Naive thymus-derived CD4-positive, alpha-beta T cell (primary cell): ENCODE results near the gene IRGC. TPM values are rescaled to one million over a fixed set of nuclear protein-coding genes. Genes with fewer than 3 reads are reported as not detected.
"Not testable (repeated sequence)": the region's sequence is repeated elsewhere in the genome, so short reads cannot be mapped to it uniquely, and the experiment has no call there.

ENCODE experiments used
- ATAC-seq: fragments of 150-1000 bp; cut with Tn5 transposase; 2 replicates; pipeline ENCODE4 v1.10.0; 2021; ENCODE audit warnings: mild to moderate bottlenecking, moderate library complexity
- CTCF ChIA-PET: fragments of 350-600 bp; sonication (Branson Sonifier 250); formaldehyde crosslinking; loops from one replicate; lab custom pipeline; 2021; ENCODE audit warnings: antibody characterized with exemption; lab: Charles Lee
- POLR2A ChIA-PET: fragments of 350-600 bp; sonication (Branson Sonifier 250); formaldehyde crosslinking; loops from one replicate; lab custom pipeline; 2021; ENCODE audit warnings: antibody characterized with exemption, inconsistent platforms; lab: Charles Lee
- DNase-seq, 9 donors: peaks; one replicate each; pipeline versions ENCODE4 v3.0.0 to v3.0.0-alpha.2; 2020 to 2022; ENCODE audit warnings: mixed read lengths in 1 of 9
- H3K27ac ChIP-seq: one replicate; pipeline ENCODE4 v1.7.0; 2013; ENCODE audit warnings: mild to moderate bottlenecking, low read depth, low read length, moderate library complexity
- H3K27me3 ChIP-seq, 2 donors: one replicate each; pipeline ENCODE4 v1.7.0; 2013; ENCODE audit warnings: low read length in 2 of 2, mild to moderate bottlenecking in 2 of 2, moderate library complexity in 2 of 2; ENCODE audit not compliant: control insufficient read depth in 2 of 2, insufficient read depth in 2 of 2
- H3K36me3 ChIP-seq, 3 experiments: 1 replicate in 2 of 3; 2 replicates in 1 of 3; pipeline ENCODE4 v1.7.0; 2013; ENCODE audit warnings: low read length in 3 of 3, mild to moderate bottlenecking in 3 of 3, moderate library complexity in 1 of 3; ENCODE audit not compliant: insufficient read depth in 3 of 3, control insufficient read depth in 2 of 3
- H3K4me1 ChIP-seq, 2 donors: one replicate each; pipeline ENCODE4 v1.7.0; 2013; ENCODE audit warnings: low read length in 2 of 2, mild to moderate bottlenecking in 2 of 2, moderate library complexity in 1 of 2; ENCODE audit not compliant: control insufficient read depth in 2 of 2, insufficient read depth in 2 of 2
- H3K4me3 ChIP-seq: 2 replicates; pipeline ENCODE4 v1.7.0; 2013; ENCODE audit warnings: mild to moderate bottlenecking, low read length
- H3K9me3 ChIP-seq, 3 experiments: 1 replicate in 2 of 3; 2 replicates in 1 of 3; pipeline ENCODE4 v1.7.0; 2013; ENCODE audit warnings: low read length in 3 of 3; ENCODE audit not compliant: control insufficient read depth in 2 of 3
- H3K27ac Mint-ChIP-seq, 9 donors: one replicate each; pipeline ENCODE4 v1.8.0; 2020 to 2022; ENCODE audit warnings: mixed read lengths in 9 of 9, mild to moderate bottlenecking in 8 of 9, moderate library complexity in 5 of 9, inconsistent platforms in 2 of 9
- H3K27me3 Mint-ChIP-seq, 5 donors: one replicate each; pipeline ENCODE4 v1.8.0; 2021 to 2022; ENCODE audit warnings: mixed read lengths in 5 of 5, mild to moderate bottlenecking in 1 of 5
- H3K36me3 Mint-ChIP-seq, 5 donors: one replicate each; pipeline ENCODE4 v1.8.0; 2020 to 2022; ENCODE audit warnings: mixed read lengths in 5 of 5, mild to moderate bottlenecking in 3 of 5, inconsistent platforms in 1 of 5
- H3K4me1 Mint-ChIP-seq, 7 donors: one replicate each; pipeline ENCODE4 v1.8.0; 2020 to 2022; ENCODE audit warnings: mixed read lengths in 7 of 7, mild to moderate bottlenecking in 3 of 7, inconsistent platforms in 1 of 7
- H3K4me3 Mint-ChIP-seq, 10 donors: one replicate each; pipeline ENCODE4 v1.8.0; 2020 to 2022; ENCODE audit warnings: mild to moderate bottlenecking in 10 of 10, mixed read lengths in 10 of 10, moderate library complexity in 6 of 10, inconsistent platforms in 2 of 10
- H3K9me3 Mint-ChIP-seq, 11 donors: one replicate each; pipeline ENCODE4 v1.8.0; 2020 to 2022; ENCODE audit warnings: mixed read lengths in 11 of 11, mild to moderate bottlenecking in 4 of 11, inconsistent platforms in 1 of 11, moderate library complexity in 1 of 11
- intact Hi-C, 2 donors: fragments of 100-400 bp; cut with micrococcal nuclease; formaldehyde crosslinking; loops; one replicate each; pipeline ENCODE4 v1.15.1; 2023
- polyA plus RNA-seq, 2 donors: library from polyadenylated mRNA; unstranded; fragments of 300-500 nt; fragmentation: Illumina TruSeq; gene quantifications; one replicate each; pipeline ENCODE4 v1.2.3, GENCODE V29; 2021
- total RNA-seq, 6 experiments: library from RNA in 5 of 6; stranded (reverse) in 5 of 6; gene quantifications; 1 replicate in 5 of 6; 2 replicates in 1 of 6; pipeline ENCODE4 v1.2.3 and lab custom pipeline; 2021 to 2026

The IRGC gene
- total and polyA plus RNA-seq, 7 experiments from 2014 or later: not detected

DNA sequence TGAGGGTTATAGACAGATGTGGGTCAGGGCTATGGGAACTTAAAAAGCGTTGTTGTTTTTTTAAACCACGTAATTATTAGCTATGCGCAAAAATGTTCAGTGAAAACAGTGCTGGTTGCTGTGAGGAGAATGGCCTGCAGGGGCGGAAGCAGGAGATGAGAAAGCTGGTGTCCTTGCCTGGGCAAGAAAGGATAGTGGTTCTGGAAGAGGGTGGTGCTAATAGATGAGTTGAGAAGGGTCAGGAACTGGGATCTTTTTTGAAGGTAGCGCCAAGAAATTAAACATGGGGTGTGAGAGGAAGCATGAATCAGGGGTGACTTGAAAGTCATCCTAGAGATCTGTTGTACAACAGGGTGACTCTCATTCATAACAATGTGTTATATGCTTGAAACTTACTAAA is 43.6 kb downstream of the IRGC start:
- H3K27me3 ChIP-seq: no peaks in the 10 kb centered on the region
- Mint-ChIP-seq H3K9me3 (peaks cover 0 to 6% (median 0%) of the 10 kb centered on the region in 11 donors), H3K4me3 (no peak overlapping the region), H3K27ac (peak overlapping the region in 1 of 9 donors; percentile 29), H3K36me3 (peaks cover 0 to 14% (median 0%) of the 10 kb centered on the region in 5 donors), H3K27me3 (peaks cover 0 to 6% (median 0%) of the 10 kb centered on the region in 5 donors), H3K4me1 (peaks cover 12 to 61% (median 27%) of the 10 kb centered on the region in 7 donors)
- no peaks in the 10 kb centered on the region for H3K9me3 ChIP-seq
- peaks cover 0 to 8% of the 10 kb centered on the region in 2 donors for H3K4me1 ChIP-seq
- POLR2A ChIA-PET: no interaction called here
- ATAC-seq (no peak), DNase-seq (no peak)
- H3K4me3 ChIP-seq: no peak overlapping the region
- H3K27ac ChIP-seq: no peak overlapping the region
- H3K36me3 ChIP-seq: no peaks in the 10 kb centered on the region
- CTCF ChIA-PET: no interaction called here
- intact Hi-C loops: loop anchor here (10.0 kb wide), 2 partner anchors 295 to 335 kb away; partner anchors contain the start of genes LYPD3 (in 1 of the 2) and ZNF224 (in 1 of the 2)

DNA sequence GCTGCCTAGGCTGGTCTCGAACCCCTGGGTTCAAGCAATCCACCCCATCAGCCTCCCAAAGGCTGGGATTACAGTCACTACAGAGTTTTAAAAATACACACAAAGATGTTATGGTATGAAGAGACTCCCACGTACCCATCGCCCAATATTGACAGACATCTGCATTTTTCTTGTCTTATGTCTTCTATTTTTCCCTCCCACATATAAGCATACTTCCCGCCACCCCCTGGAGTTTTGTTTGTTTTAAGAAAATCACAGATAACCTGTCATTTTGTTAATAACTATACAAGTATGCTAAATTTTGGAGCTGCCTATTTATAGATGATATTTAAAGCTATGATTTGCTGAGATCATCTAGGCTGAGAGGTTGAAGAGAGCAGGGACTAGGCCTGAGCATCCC is 45.1 kb downstream of the IRGC start:
- DNase-seq (no peak), ATAC-seq (no peak)
- Mint-ChIP-seq H3K4me1 (peaks cover 25 to 66% (median 34%) of the 10 kb centered on the region in 7 donors), H3K36me3 (peaks cover 0 to 15% (median 0%) of the 10 kb centered on the region in 5 donors), H3K27ac (no peak overlapping the region), H3K4me3 (no peak overlapping the region), H3K9me3 (peaks cover 0 to 1% (median 0%) of the 10 kb centered on the region in 11 donors), H3K27me3 (no peaks in the 10 kb centered on the region)
- intact Hi-C loops: no loop called here
- H3K9me3 ChIP-seq: no peaks in the 10 kb centered on the region
- no peaks in the 10 kb centered on the region for H3K27me3 ChIP-seq
- H3K27ac ChIP-seq: no peak overlapping the region
- no peak overlapping the region for H3K4me3 ChIP-seq
- H3K4me1 ChIP-seq: peaks cover 12 to 21% of the 10 kb centered on the region in 2 donors
- no peaks in the 10 kb centered on the region for H3K36me3 ChIP-seq
- ChIA-PET POLR2A (interaction anchor here (1.2 to 11.8 kb wide), 2 partner anchors 9 to 17 kb away, joined by 5 to 100 read pairs; partner anchors contain the start of gene KCNN4), CTCF (no interaction called here)

DNA sequence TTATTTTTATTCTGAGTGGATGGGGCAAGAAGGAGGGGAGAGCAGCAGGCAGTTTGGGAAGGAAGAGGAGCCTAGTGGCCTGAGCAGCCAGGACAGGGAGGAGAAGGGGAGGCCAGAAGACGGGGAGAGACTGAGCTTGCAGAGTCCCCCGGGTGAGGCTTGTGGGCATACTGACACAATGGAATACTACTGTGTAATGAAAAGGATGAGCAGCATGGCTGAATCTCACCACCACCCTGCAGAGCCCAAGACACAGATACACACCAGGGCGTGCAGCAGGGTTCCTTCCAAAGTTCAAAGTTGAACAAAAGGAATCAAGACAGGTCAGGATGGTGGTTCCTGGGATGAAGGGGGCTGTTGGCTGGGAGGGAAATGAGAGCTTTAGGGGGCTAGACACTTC is 46.9 kb downstream of the IRGC start:
- peaks cover 23 to 32% of the 10 kb centered on the region in 2 donors for H3K4me1 ChIP-seq
- no peak overlapping the region for H3K4me3 ChIP-seq
- peaks cover 32 to 67% (median 40%) of the 10 kb centered on the region in 7 donors for H3K4me1 Mint-ChIP-seq
- ATAC-seq (no peak), DNase-seq (no peak)
- intact Hi-C loops: no loop called here
- H3K27me3 Mint-ChIP-seq: no peaks in the 10 kb centered on the region
- no peaks in the 10 kb centered on the region for H3K9me3 Mint-ChIP-seq
- H3K36me3 Mint-ChIP-seq: peaks cover 0 to 19% (median 0%) of the 10 kb centered on the region in 5 donors
- peak overlapping the region in 6 of 9 donors; percentile 8 to 94 (median 66) for H3K27ac Mint-ChIP-seq
- ChIA-PET CTCF (interaction anchor here (1.2 kb wide), 1 partner anchor 14 kb away, joined by 12 read pairs; no protein-coding TSS in a partner anchor), POLR2A (interaction anchor here (5.2 to 11.8 kb wide), 2 partner anchors 8 to 15 kb away, joined by 22 to 100 read pairs; partner anchors contain the start of genes KCNN4 and SMG9)
- H3K27ac ChIP-seq: no peak overlapping the region
- H3K4me3 Mint-ChIP-seq: peak overlapping the region in 1 of 10 donors; percentile 12
- H3K9me3 ChIP-seq: no peaks in the 10 kb centered on the region
- peaks cover 0 to 7% (median 0%) of the 10 kb centered on the region in 3 experiments for H3K36me3 ChIP-seq
- H3K27me3 ChIP-seq: no peaks in the 10 kb centered on the region

DNA sequence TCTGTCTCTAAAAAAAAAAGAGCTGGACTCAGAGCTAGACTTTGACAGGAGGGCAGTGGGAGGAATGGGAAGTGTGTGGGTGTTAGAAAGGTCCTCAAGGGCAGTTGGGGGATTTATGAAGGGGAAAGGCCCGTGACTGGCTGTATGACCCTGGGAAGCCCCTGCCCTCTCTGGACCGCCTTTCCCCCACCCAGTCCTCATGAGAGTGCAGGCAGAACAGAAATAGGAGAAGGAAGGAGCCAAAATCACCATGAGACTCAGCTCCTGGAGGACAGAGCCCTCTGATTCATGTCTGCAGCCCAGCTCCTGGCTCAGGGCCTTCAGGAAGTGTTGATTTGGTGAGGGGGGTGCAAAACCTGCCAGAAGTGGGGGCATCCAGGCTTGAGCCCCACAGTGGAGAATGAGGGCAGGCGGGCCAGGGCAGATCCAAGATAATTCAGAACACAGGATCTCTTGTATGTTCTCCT is 47.6 kb downstream of the IRGC start:
- H3K36me3 Mint-ChIP-seq: peaks cover 0 to 22% (median 0%) of the 10 kb centered on the region in 5 donors
- peaks cover 32 to 69% (median 40%) of the 10 kb centered on the region in 7 donors for H3K4me1 Mint-ChIP-seq
- H3K27ac Mint-ChIP-seq: peak overlapping the region in 8 of 9 donors; percentile 8 to 94 (median 41)
- Histone ChIP-seq H3K27ac (no peak overlapping the region), H3K9me3 (no peaks in the 10 kb centered on the region), H3K36me3 (peaks cover 0 to 13% (median 0%) of the 10 kb centered on the region in 3 experiments), H3K27me3 (no peaks in the 10 kb centered on the region), H3K4me3 (no peak overlapping the region), H3K4me1 (peaks cover 23 to 32% of the 10 kb centered on the region in 2 donors)
- CTCF ChIA-PET: interaction anchor here (1.0 kb wide), 1 partner anchor 18 kb away, joined by 3 read pairs; no protein-coding TSS in a partner anchor
- peak overlapping the region in 2 of 10 donors; percentile 29 to 47 for H3K4me3 Mint-ChIP-seq
- no peak for DNase-seq
- intact Hi-C loops: no loop called here
- H3K27me3 Mint-ChIP-seq: no peaks in the 10 kb centered on the region
- POLR2A ChIA-PET: interaction anchor here (5.2 to 11.8 kb wide), 2 partner anchors 9 to 14 kb away, joined by 22 to 100 read pairs; partner anchors contain the start of genes KCNN4 and SMG9
- no peaks in the 10 kb centered on the region for H3K9me3 Mint-ChIP-seq
- ATAC-seq: no peak

DNA sequence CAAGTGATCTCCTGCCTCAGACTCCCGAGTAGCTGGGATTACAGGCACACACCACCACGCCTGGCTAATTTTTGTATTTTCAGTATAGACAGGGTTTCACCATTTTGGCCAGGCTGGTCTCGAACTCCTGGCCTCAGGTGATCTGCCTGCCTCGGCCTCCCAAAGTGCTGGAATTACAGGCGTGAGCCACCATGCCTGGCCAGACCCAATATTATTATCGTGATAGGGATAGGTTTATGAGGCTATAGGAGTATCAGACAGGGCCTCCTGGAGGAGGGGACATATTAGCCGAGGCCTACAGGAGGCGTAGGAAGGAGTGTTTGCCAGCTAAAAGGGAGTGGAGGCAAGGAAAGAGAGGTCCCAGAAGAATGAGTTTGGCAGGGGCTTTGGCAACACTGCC is 48.8 kb downstream of the IRGC start:
- not testable (repeated sequence) for H3K27me3 Mint-ChIP-seq, H3K4me3 ChIP-seq, H3K9me3 Mint-ChIP-seq, DNase-seq, H3K27me3 ChIP-seq, ATAC-seq, H3K9me3 ChIP-seq
- peaks cover 0 to 24% (median 0%) of the 10 kb centered on the region in 3 experiments for H3K36me3 ChIP-seq
- Mint-ChIP-seq H3K4me3 (peak overlapping the region in 8 of 10 donors; percentile 32 to 80 (median 64)), H3K27ac (peak overlapping the region; percentile 78 to 94 (median 88)), H3K4me1 (peaks cover 32 to 68% (median 40%) of the 10 kb centered on the region in 7 donors), H3K36me3 (peaks cover 0 to 32% (median 4%) of the 10 kb centered on the region in 5 donors)
- ChIA-PET CTCF (interaction anchor here (0.6 to 2.7 kb wide), 4 partner anchors 14 to 115 kb away, joined by 3 to 11 read pairs (median 6); no protein-coding TSS in a partner anchor), POLR2A (interaction anchor here (1.3 to 11.8 kb wide), 4 partner anchors 10 to 20 kb away, joined by 6 to 100 read pairs (median 19); partner anchors contain the start of genes KCNN4 and SMG9)
- peak overlapping the region; percentile 45 for H3K27ac ChIP-seq
- H3K4me1 ChIP-seq: peaks cover 23 to 32% of the 10 kb centered on the region in 2 donors
- intact Hi-C loops: loop anchor here (1.0 kb wide), 4 partner anchors 10 to 96 kb away; partner anchors contain the start of genes SMG9 (in 2 of the 2) and KCNN4 (in 1 of the 2)

DNA sequence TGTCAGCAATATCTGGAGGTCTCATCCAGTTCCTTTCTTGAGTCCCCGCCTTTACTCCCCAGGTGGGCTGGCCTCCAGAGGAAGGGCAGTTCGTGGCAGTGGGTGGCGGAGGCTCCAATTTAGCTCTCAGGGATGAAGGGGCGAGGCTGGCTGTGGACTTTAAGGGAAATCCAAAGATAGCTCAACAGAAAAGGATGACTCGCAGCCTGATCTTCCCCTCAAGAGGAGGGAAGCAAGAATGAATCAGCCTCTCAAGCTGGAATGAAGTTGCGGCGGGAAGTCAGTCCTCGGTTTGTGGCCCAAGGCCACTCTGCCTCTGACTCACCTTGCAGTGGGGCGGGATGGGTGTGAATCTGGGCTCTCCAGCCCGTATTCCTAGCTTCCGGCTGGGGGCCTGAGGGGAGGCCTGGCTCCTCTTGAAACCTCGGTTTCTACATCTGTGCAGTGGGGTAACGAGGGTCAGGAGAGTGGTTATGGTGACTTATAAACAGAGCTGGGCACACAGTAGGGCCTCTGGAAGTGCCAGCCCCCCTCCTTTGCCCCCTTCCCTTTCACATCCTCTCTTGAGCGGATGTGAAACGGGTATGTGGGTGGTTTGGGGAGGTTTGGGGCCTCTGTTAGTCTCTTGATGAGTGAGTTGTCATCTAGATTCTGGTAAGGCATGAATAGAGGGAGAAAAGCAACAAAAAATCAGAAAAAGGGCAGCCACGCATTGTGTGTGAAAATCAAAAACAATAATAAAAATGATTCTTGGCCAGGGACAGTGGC is 49.4 kb downstream of the IRGC start:
- no peaks in the 10 kb centered on the region for H3K27me3 ChIP-seq
- no peak overlapping the region for H3K4me3 ChIP-seq
- peaks cover 0 to 30% (median 0%) of the 10 kb centered on the region in 3 experiments for H3K36me3 ChIP-seq
- peaks cover 23 to 32% of the 10 kb centered on the region in 2 donors for H3K4me1 ChIP-seq
- peak; percentile 81 for ATAC-seq
- no peaks in the 10 kb centered on the region for H3K9me3 ChIP-seq
- peak overlapping the region; percentile 45 for H3K27ac ChIP-seq
- peaks cover 0 to 1% (median 0%) of the 10 kb centered on the region in 11 donors for H3K9me3 Mint-ChIP-seq
- H3K36me3 Mint-ChIP-seq: peaks cover 0 to 35% (median 4%) of the 10 kb centered on the region in 5 donors
- peak overlapping the region; percentile 78 to 94 (median 88) for H3K27ac Mint-ChIP-seq
- peak overlapping the region; percentile 35 to 80 (median 67) for H3K4me3 Mint-ChIP-seq
- ChIA-PET POLR2A (interaction anchor here (1.3 to 11.8 kb wide), 4 partner anchors 11 to 19 kb away, joined by 6 to 100 read pairs (median 19); partner anchors contain the start of genes KCNN4 and SMG9), CTCF (interaction anchor here (0.6 to 2.7 kb wide), 5 partner anchors 14 to 115 kb away, joined by 3 to 11 read pairs (median 4); no protein-coding TSS in a partner anchor)
- peak in 8 of 9 donors; percentile 20 to 86 (median 38) for DNase-seq
- no peaks in the 10 kb centered on the region for H3K27me3 Mint-ChIP-seq
- peaks cover 32 to 73% (median 40%) of the 10 kb centered on the region in 7 donors for H3K4me1 Mint-ChIP-seq
- intact Hi-C loops: loop anchor here (1.0 kb wide), 4 partner anchors 11 to 97 kb away; partner anchors contain the start of genes SMG9 (in 2 of the 2) and KCNN4 (in 1 of the 2)
